ENCODE measurements around the gene PTPN3. TPM values are rescaled to one million over a fixed set of nuclear protein-coding genes. Genes with fewer than 3 reads are reported as not detected.

Gene PTPN3
- total and polyA plus RNA-seq, 9 of the 15 experiments (the other 6 are each of a cell fraction or from before 2014, with no cell fraction given) = 0.02 TPM; not detected in 8

DNA sequence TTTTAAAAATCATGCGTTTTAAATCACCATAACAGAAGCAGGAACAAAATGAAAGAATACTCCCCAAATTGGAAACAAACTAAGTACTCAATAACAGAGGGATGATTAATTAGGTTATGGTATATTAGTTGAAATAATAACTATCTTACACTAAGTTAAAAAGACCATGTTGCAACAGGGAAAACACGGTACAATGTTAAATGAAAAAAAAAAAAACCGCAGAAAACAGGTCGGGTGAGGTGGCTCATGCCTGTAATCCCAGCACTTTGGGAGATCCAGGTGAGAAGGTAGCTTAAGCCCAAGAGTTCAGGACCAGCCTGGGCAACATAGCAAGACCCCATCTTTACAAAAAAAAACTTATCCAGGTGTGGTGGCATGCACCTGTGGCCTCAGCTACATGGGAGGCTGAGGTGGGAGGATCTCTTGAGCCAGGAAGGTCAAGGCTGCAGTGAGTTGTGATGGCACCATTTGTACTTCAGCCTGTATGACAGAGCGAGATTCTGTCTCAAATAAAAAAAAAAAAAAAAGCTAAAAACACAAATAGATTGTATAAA lies 2.4 kb upstream of the PTPN3 start:
- no peak for TF ChIP-seq HDAC3 (IDR thresholded peaks at IDR 0.05; ENCODE audit: borderline replicate concordance, partially characterized antibody)
- no peak for TF ChIP-seq GTF2B (IDR thresholded peaks at IDR 0.05; ENCODE audit: extremely low read depth, insufficient read length)
- TF ChIP-seq MAFF (IDR thresholded peaks at IDR 0.05; ENCODE audit: low read length) = no peak
- TF ChIP-seq, protein P1, sequence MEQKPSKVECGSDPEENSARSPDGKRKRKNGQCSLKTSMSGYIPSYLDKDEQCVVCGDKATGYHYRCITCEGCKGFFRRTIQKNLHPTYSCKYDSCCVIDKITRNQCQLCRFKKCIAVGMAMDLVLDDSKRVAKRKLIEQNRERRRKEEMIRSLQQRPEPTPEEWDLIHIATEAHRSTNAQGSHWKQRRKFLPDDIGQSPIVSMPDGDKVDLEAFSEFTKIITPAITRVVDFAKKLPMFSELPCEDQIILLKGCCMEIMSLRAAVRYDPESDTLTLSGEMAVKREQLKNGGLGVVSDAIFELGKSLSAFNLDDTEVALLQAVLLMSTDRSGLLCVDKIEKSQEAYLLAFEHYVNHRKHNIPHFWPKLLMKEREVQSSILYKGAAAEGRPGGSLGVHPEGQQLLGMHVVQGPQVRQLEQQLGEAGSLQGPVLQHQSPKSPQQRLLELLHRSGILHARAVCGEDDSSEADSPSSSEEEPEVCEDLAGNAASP (IDR thresholded peaks at IDR 0.05) = no peak
- H3K4me1 ChIP-seq (replicated peaks in 1 of 2; ENCODE audit: control insufficient read depth in 2 of 2, insufficient read depth in 2 of 2, low read length in 2 of 2) = peaks cover 0 to 6% of the 10 kb centered on the region in 2 experiments; a peak in 2 of 5 replicates

More for the DNA sequence above, 2.4 kb upstream of the PTPN3 start:
- Histone ChIP-seq H3K9me3 (replicated peaks; ENCODE audit: control insufficient read depth, insufficient read depth, low read depth, low read length) (no peaks in the 10 kb centered on the region), H4K20me1 (replicated peaks; ENCODE audit: control insufficient read depth, insufficient read depth, low read length) (no peaks in the 10 kb centered on the region), H3K27ac (ENCODE audit: extremely low read depth, low read depth, low read length) (no peak overlapping the region), H3K9ac (ENCODE audit: insufficient read depth in 1 of 2, low read depth in 2 of 2, low read length in 2 of 2) (no peak overlapping the region), H3K36me3 (ENCODE audit: control insufficient read depth, insufficient read depth, low read length) (no peaks in the 10 kb centered on the region), H3K27me3 (ENCODE audit: control insufficient read depth in 2 of 2, insufficient read depth in 2 of 2, low read length in 2 of 2) (peaks cover 21 to 30% of the 10 kb centered on the region in 2 experiments), H3K4me2 (ENCODE audit: insufficient read depth, low read length) (no peak overlapping the region), H3K4me3 (no peak overlapping the region), H3K79me2 (ENCODE audit: control insufficient read depth, insufficient read depth, low read length) (no peaks in the 10 kb centered on the region), H3K9me1 (ENCODE audit: control insufficient read depth, insufficient read depth, low read length) (peaks cover 2% of the 10 kb centered on the region), H2AFZ (ENCODE audit: low read depth, low read length) (no peak overlapping the region)
- in situ Hi-C loops (cut with MboI) = no loop called here
- BruUV-seq (replicated peaks) = no TSS peak
- POLR2A ChIA-PET = interaction anchor here (1.0 to 1.1 kb wide), 2 partner anchors 31 to 36 kb away, joined by 3 read pairs; no protein-coding TSS in a partner anchor
- intact Hi-C loops (cut with micrococcal nuclease) = no loop called here
- 0% methylated on average over 5 of the region's 5 CpGs for WGBS (ENCODE audit: insufficient coverage, low coverage, missing lambda C conversion rate)
- no peak for FAIRE-seq
- ATAC-seq = no peak
- DNase-seq (ENCODE audit: extremely low read depth in 1 of 4, low spot score in 3 of 4) = no peak
- CTCF ChIA-PET (ENCODE audit: low intra/inter-chr PET ratio) = no interaction called here
